ENCODE data around the gene PPP6R2.

DNA sequence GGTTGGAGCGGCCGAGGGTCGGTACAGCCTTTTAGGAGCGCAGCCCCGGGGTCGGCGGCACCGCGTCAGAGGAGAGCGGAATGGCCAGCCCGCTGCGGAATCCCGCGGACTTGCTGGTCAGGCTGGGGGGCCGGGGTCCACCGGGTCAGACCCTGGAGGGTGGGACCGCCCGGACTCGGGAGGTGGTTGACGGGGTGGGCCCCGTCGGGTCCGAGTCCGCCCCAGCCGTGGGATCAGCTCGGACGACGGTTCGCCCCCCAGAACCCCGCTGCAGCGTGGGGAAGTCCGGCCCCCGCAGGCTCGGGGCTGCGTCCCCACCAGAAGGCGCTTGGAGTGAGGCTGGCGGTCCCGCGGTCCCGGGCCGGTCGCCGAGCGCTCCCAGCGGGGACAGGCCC, 137.9 kb downstream of the PPP6R2 start:
- TF ChIP-seq, protein P1, sequence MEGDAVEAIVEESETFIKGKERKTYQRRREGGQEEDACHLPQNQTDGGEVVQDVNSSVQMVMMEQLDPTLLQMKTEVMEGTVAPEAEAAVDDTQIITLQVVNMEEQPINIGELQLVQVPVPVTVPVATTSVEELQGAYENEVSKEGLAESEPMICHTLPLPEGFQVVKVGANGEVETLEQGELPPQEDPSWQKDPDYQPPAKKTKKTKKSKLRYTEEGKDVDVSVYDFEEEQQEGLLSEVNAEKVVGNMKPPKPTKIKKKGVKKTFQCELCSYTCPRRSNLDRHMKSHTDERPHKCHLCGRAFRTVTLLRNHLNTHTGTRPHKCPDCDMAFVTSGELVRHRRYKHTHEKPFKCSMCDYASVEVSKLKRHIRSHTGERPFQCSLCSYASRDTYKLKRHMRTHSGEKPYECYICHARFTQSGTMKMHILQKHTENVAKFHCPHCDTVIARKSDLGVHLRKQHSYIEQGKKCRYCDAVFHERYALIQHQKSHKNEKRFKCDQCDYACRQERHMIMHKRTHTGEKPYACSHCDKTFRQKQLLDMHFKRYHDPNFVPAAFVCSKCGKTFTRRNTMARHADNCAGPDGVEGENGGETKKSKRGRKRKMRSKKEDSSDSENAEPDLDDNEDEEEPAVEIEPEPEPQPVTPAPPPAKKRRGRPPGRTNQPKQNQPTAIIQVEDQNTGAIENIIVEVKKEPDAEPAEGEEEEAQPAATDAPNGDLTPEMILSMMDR (IDR thresholded peaks at IDR 0.05; ENCODE audit: poor library complexity, severe bottlenecking) = no peak
- TF ChIP-seq POLR2AphosphoS5 (IDR thresholded peaks at IDR 0.05) (no peak), EZH2 (IDR thresholded peaks at IDR 0.05; ENCODE audit: borderline replicate concordance, insufficient read depth, low read length, poor library complexity, severe bottlenecking) (no peak), EP300 (conservative IDR thresholded peaks at IDR 0.05; ENCODE audit: poor library complexity, severe bottlenecking) (no peak)

Measured in neural cell (in vitro differentiated cells).